NT2/D1 (cell line): ENCODE results near the gene PIGBOS1.
A peak's percentile ranks its signal among the peaks of the same experiment; 100 is the strongest.
"Not testable (repeated sequence)": the region's sequence is repeated elsewhere in the genome, so short reads cannot be mapped to it uniquely, and the experiment has no call there.

ENCODE experiments used
- DNase-seq: peaks from one replicate; pipeline ENCODE4 v3.0.0-alpha.2; 2011; ENCODE audit warnings: low read depth, low spot score
- H3K27me3 ChIP-seq: 2 replicates; pipeline ENCODE4 v1.6.0; 2011; ENCODE audit warnings: mild to moderate bottlenecking; ENCODE audit not compliant: insufficient read length, insufficient read depth
- H3K36me3 ChIP-seq: 2 replicates; pipeline ENCODE4 v1.6.1; 2011; ENCODE audit warnings: mild to moderate bottlenecking, low read length, mixed read lengths; ENCODE audit not compliant: insufficient read depth, insufficient read length
- H3K4me1 ChIP-seq: 2 replicates; pipeline ENCODE4 v1.5.1; 2011; ENCODE audit not compliant: insufficient read depth, insufficient read length
- H3K4me3 ChIP-seq: 2 replicates; pipeline ENCODE4 v1.5.1; 2011; ENCODE audit warnings: low read depth; ENCODE audit not compliant: insufficient read length
- H3K9ac ChIP-seq: 2 replicates; pipeline ENCODE4 v1.6.0; 2011; ENCODE audit warnings: low read depth; ENCODE audit not compliant: insufficient read length
- H3K9me3 ChIP-seq: 2 replicates; pipeline ENCODE4 v1.5.1; 2011; ENCODE audit warnings: mild to moderate bottlenecking, low read length; ENCODE audit not compliant: insufficient read depth
- SUZ12 ChIP-seq: IDR thresholded peaks from 2 replicates; pipeline ENCODE4 v1.6.1; 2011; ENCODE audit not compliant: insufficient read length, insufficient read depth; ENCODE audit errors: extremely low read depth
- YY1 ChIP-seq: IDR thresholded peaks from 2 replicates; pipeline ENCODE4 v1.6.1; 2011; ENCODE audit not compliant: insufficient read length, insufficient read depth
- ZNF274 ChIP-seq: IDR thresholded peaks from 2 replicates; pipeline ENCODE4 v1.6.1; 2011; ENCODE audit warnings: mild to moderate bottlenecking, low read depth, low read length

Gene PIGBOS1

DNA sequence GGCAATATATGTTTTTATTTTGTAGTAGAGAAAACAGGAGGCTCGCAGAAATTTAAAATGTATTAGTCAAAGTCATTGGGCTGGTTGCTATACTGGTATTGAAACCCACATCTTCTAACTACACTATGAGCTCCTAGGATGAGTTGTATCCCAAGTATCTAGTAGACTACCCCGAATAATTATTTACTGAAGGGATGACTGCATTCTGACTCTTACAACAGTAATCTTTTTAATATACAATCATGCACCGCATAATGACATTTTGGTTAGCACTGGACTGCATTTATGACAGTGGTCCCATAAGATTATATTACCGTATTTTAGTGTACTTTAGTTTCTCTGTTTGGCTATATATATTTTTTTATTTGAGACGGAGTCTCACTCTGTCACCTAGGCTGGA is 15.4 kb upstream of the PIGBOS1 start:
- no peak for DNase-seq
- peaks cover 3% of the 10 kb centered on the region for H3K36me3 ChIP-seq
- H3K27me3 ChIP-seq: no peaks in the 10 kb centered on the region

GRCh38 chr15:55327387-55327786 is 8.5 kb upstream of the PIGBOS1 start:
- Histone ChIP-seq H3K36me3 (no peaks in the 10 kb centered on the region), H3K9ac (no peak overlapping the region), H3K4me3 (no peak overlapping the region), H3K4me1 (no peaks in the 10 kb centered on the region), H3K9me3 (no peaks in the 10 kb centered on the region), H3K27me3 (no peaks in the 10 kb centered on the region)
- DNase-seq: no peak
- no peak for TF ChIP-seq SUZ12

More for the DNA sequence above, 15.4 kb upstream of the PIGBOS1 start:
- Histone ChIP-seq H3K4me3 (no peak overlapping the region), H3K9ac (no peak overlapping the region), H3K9me3 (no peaks in the 10 kb centered on the region), H3K4me1 (no peaks in the 10 kb centered on the region)
- no peak for TF ChIP-seq ZNF274

GRCh38 chr15:55322467-55322866 is 3.5 kb upstream of the PIGBOS1 start:
- no peaks in the 10 kb centered on the region for H3K9me3 ChIP-seq
- no peaks in the 10 kb centered on the region for H3K4me1 ChIP-seq
- no peak for DNase-seq
- H3K9ac ChIP-seq: no peak overlapping the region
- peaks cover 3% of the 10 kb centered on the region for H3K36me3 ChIP-seq
- TF ChIP-seq YY1 (no peak), SUZ12 (no peak), ZNF274 (no peak)
- no peaks in the 10 kb centered on the region for H3K27me3 ChIP-seq
- no peak overlapping the region for H3K4me3 ChIP-seq

GRCh38 chr15:55320963-55321362 is 2.0 kb upstream of the PIGBOS1 start:
- Histone ChIP-seq H3K4me1 (no peaks in the 10 kb centered on the region), H3K36me3 (peaks cover 11% of the 10 kb centered on the region), H3K27me3 (no peaks in the 10 kb centered on the region), H3K4me3 (no peak overlapping the region), H3K9me3 (no peaks in the 10 kb centered on the region), H3K9ac (no peak overlapping the region)
- no peak for TF ChIP-seq YY1
- TF ChIP-seq SUZ12: no peak
- no peak for TF ChIP-seq ZNF274
- DNase-seq: no peak

- H3K9ac ChIP-seq: no peak overlapping the region
- no peaks in the 10 kb centered on the region for H3K4me1 ChIP-seq
- TF ChIP-seq ZNF274 (no peak), SUZ12 (no peak), YY1 (no peak)
- no peak for DNase-seq
- no peaks in the 10 kb centered on the region for H3K27me3 ChIP-seq
- peaks cover 11% of the 10 kb centered on the region for H3K36me3 ChIP-seq
- H3K9me3 ChIP-seq: no peaks in the 10 kb centered on the region
- no peak overlapping the region for H3K4me3 ChIP-seq
Measured at GRCh38 chr15:55320238-55320550, 1.3 kb upstream of the PIGBOS1 start.

- peak overlapping the region; percentile 79 for H3K4me3 ChIP-seq
- no peak for TF ChIP-seq YY1
- TF ChIP-seq ZNF274: no peak
- TF ChIP-seq SUZ12: no peak
- H3K4me1 ChIP-seq: no peaks in the 10 kb centered on the region
- H3K36me3 ChIP-seq: peaks cover 11% of the 10 kb centered on the region
- H3K27me3 ChIP-seq: no peaks in the 10 kb centered on the region
- H3K9me3 ChIP-seq: no peaks in the 10 kb centered on the region
- no peak for DNase-seq
- H3K9ac ChIP-seq: no peak overlapping the region
Measured at GRCh38 chr15:55319537-55320237, 764 bp upstream of the PIGBOS1 start.

DNA sequence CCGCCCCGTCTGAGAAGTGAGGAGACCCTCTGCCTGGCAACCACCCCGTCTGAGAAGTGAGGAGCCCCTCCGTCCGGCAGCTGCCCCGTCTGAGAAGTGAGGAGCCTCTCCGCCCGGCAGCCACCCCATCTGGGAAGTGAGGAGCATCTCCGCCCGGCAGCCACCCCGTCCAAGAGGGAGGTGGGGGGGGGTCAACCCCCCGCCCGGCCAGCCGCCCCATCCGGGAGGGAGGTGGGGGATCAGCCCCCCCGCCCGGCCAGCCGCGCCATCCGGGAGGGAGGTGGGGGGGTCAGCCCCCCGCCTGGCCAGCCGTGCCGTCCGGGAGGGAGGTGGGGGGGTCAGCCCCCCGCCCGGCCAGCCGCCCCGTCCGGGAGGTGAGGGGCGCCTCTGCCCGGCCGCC is 16.1 kb downstream of the PIGBOS1 start:
- H3K4me1 ChIP-seq, H3K9ac ChIP-seq, H3K36me3 ChIP-seq, H3K27me3 ChIP-seq, DNase-seq, H3K4me3 ChIP-seq: not testable (repeated sequence)
- H3K9me3 ChIP-seq: peaks cover 11% of the 10 kb centered on the region; the same call in 1 of the 2 replicates

DNA sequence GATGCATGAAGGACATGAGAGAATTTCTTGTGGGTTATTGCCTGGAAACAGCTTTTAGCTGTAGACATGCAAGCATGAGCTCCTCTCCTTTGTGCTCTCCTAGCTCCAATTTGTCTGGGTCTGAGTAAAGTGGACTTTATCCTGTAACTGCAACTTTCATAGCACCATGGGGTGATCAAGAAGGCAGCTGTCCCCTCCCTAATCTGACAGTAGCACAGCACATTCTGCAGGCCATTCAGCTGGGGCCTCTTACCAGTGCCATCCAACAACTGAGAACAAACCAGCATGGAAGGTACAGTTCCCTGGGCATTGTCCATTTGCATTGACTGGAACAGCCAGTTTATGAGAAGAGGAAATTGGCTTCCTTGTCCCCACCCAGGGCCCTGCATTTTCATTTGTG is 21.6 kb downstream of the PIGBOS1 start:
- Histone ChIP-seq H3K4me3 (no peak overlapping the region), H3K9ac (no peak overlapping the region), H3K9me3 (peaks cover 11% of the 10 kb centered on the region; the same call in 1 of the 2 replicates), H3K4me1 (no peaks in the 10 kb centered on the region), H3K27me3 (no peaks in the 10 kb centered on the region), H3K36me3 (no peaks in the 10 kb centered on the region)
- TF ChIP-seq ZNF274: no peak
- no peak for TF ChIP-seq YY1
- no peak for TF ChIP-seq SUZ12
- DNase-seq: no peak
